ENCODE data around the gene SFMBT1. TPM values are rescaled to one million over a fixed set of nuclear protein-coding genes. Genes with fewer than 3 reads are reported as not detected.
A peak's percentile ranks its signal among the peaks of the same experiment; 100 is the strongest.

SFMBT1 gene
- total RNA-seq, 2 donors from 2014 or later, result 6.9 to 10.3 TPM

- no peaks in the 10 kb centered on the region for H3K9me3 Mint-ChIP-seq
- no peak for DNase-seq
- Histone ChIP-seq H3K27ac (ENCODE audit: low read depth, low read length) (no peak overlapping the region), H3K4me1 (ENCODE audit: control insufficient read depth, insufficient read depth, low read length) (no peaks in the 10 kb centered on the region), H3K36me3 (ENCODE audit: control insufficient read depth, insufficient read depth, low read length) (no peaks in the 10 kb centered on the region), H3K27me3 (ENCODE audit: control insufficient read depth, insufficient read depth, low read length, poor library complexity, severe bottlenecking) (no peaks in the 10 kb centered on the region), H3K4me3 (ENCODE audit: low read length) (no peak overlapping the region), H3K9ac (ENCODE audit: extremely low read depth, low read length, poor library complexity, severe bottlenecking) (no peak overlapping the region), H3K9me3 (ENCODE audit: control insufficient read depth, low read length) (no peaks in the 10 kb centered on the region)
- WGBS, 2 experiments (ENCODE audit: insufficient coverage in 1 of 2, insufficient read length in 1 of 2), result 93 to 100% methylated on average over 1 of the region's 2 CpGs
- peaks cover under 1% of the 10 kb centered on the region for H3K4me1 Mint-ChIP-seq
- peak; percentile 40 for TF ChIP-seq CTCF (conservative IDR thresholded peaks at IDR 0.05)
- no peaks in the 10 kb centered on the region for H3K27me3 Mint-ChIP-seq (ENCODE audit: insufficient read depth)
- no peak overlapping the region for H3K27ac Mint-ChIP-seq
- H3K4me3 Mint-ChIP-seq, result no peak overlapping the region
- peaks cover 17% of the 10 kb centered on the region for H3K36me3 Mint-ChIP-seq (ENCODE audit: low read depth)
Observed at GRCh38 chr3:52959773-52960172, 86.1 kb downstream of the SFMBT1 start.

GRCh38 chr3:52939600-52939999, 106.3 kb downstream of the SFMBT1 start:
- no peak for DNase-seq
- Histone ChIP-seq H3K27me3 (ENCODE audit: control insufficient read depth, insufficient read depth, low read length, poor library complexity, severe bottlenecking) (no peaks in the 10 kb centered on the region), H3K36me3 (ENCODE audit: control insufficient read depth, insufficient read depth, low read length) (no peaks in the 10 kb centered on the region), H3K9me3 (ENCODE audit: control insufficient read depth, low read length) (no peaks in the 10 kb centered on the region), H3K9ac (ENCODE audit: extremely low read depth, low read length, poor library complexity, severe bottlenecking) (no peak overlapping the region), H3K27ac (ENCODE audit: low read depth, low read length) (no peak overlapping the region), H3K4me3 (ENCODE audit: low read length) (no peak overlapping the region), H3K4me1 (ENCODE audit: control insufficient read depth, insufficient read depth, low read length) (no peaks in the 10 kb centered on the region)
- Mint-ChIP-seq H3K9me3 (no peaks in the 10 kb centered on the region), H3K27ac (no peak overlapping the region), H3K27me3 (ENCODE audit: insufficient read depth) (no peaks in the 10 kb centered on the region), H3K36me3 (ENCODE audit: low read depth) (peaks cover 2% of the 10 kb centered on the region), H3K4me3 (no peak overlapping the region), H3K4me1 (peaks cover 2% of the 10 kb centered on the region)
- TF ChIP-seq CTCF (conservative IDR thresholded peaks at IDR 0.05), result no peak

GRCh38 chr3:52934630-52935530, 111.0 kb downstream of the SFMBT1 start:
- DNase-seq, result peak; percentile 77
- H3K9me3 Mint-ChIP-seq, result no peaks in the 10 kb centered on the region
- Histone ChIP-seq H3K4me1 (ENCODE audit: control insufficient read depth, insufficient read depth, low read length) (no peaks in the 10 kb centered on the region), H3K27me3 (ENCODE audit: control insufficient read depth, insufficient read depth, low read length, poor library complexity, severe bottlenecking) (no peaks in the 10 kb centered on the region), H3K9ac (ENCODE audit: extremely low read depth, low read length, poor library complexity, severe bottlenecking) (no peak overlapping the region), H3K27ac (ENCODE audit: low read depth, low read length) (no peak overlapping the region), H3K36me3 (ENCODE audit: control insufficient read depth, insufficient read depth, low read length) (no peaks in the 10 kb centered on the region), H3K9me3 (ENCODE audit: control insufficient read depth, low read length) (no peaks in the 10 kb centered on the region), H3K4me3 (ENCODE audit: low read length) (no peak overlapping the region)
- no peaks in the 10 kb centered on the region for H3K36me3 Mint-ChIP-seq (ENCODE audit: low read depth)
- peak; percentile 89 for TF ChIP-seq CTCF (conservative IDR thresholded peaks at IDR 0.05)
- no peak overlapping the region for H3K27ac Mint-ChIP-seq
- 33 to 100% methylated on average over 1 to 8 of the region's 8 CpGs for WGBS, 2 experiments (ENCODE audit: insufficient coverage in 1 of 2, insufficient read length in 1 of 2)
- H3K4me1 Mint-ChIP-seq, result no peaks in the 10 kb centered on the region
- no peaks in the 10 kb centered on the region for H3K27me3 Mint-ChIP-seq (ENCODE audit: insufficient read depth)
- H3K4me3 Mint-ChIP-seq, result no peak overlapping the region

Data from endodermal cell (in vitro differentiated cells).